GM23248 (cell line): ENCODE data around the gene SON.

Experiments
- EZH2 ChIP-seq: fragments of 200-600 bp; sonication (generic); IDR thresholded peaks from 2 replicates; pipeline ENCODE4 v1.6.1; 2018; ENCODE audit warnings: antibody characterized with exemption, mild to moderate bottlenecking; ENCODE audit not compliant: insufficient read depth, poor library complexity, severe bottlenecking
- EZH2phosphoT487 ChIP-seq: fragments of 200-600 bp; sonication (generic); IDR thresholded peaks from 2 replicates; pipeline ENCODE4 v1.6.1; 2018; ENCODE audit warnings: antibody characterized with exemption, moderate library complexity, mild to moderate bottlenecking, low read depth; ENCODE audit not compliant: insufficient read depth

- no peak for TF ChIP-seq EZH2
- TF ChIP-seq EZH2phosphoT487, result no peak
Measured at GRCh38 chr21:33551664-33552063, 8.8 kb downstream of the SON start.
